ENCODE data around the gene GIMAP4.
"Not testable (repeated sequence)": the region's sequence is repeated elsewhere in the genome, so short reads cannot be mapped to it uniquely, and the experiment has no call there.

The GIMAP4 gene

GRCh38 chr7:150580638-150581394 is 13.6 kb downstream of the GIMAP4 start:
- no peak for DNase-seq (ENCODE audit: low read depth, low spot score)

GRCh38 chr7:150585199-150585598 is 18.0 kb downstream of the GIMAP4 start:
- no peak for DNase-seq (ENCODE audit: low read depth, low spot score)

GRCh38 chr7:150586068-150586784 is 19.0 kb downstream of the GIMAP4 start:
- no peak for DNase-seq (ENCODE audit: low read depth, low spot score)

DNA sequence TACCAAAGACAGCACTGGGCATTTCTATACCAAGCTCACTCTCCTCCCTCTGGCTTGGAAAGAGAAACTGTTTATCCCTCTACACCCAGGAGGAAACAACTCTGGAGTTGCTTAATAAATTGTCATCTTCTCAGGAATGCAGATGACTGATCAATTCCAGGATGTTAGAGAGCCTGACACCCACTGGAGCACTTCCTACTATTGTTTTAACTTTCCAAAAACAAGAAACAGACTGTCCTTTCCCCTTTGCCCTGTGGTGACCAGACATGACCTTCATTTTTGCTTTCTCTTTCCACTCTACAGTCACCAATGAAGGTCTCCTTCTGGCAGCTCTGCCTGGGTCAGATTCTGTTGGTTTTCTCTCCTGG is 19.6 kb downstream of the GIMAP4 start:
- DNase-seq (ENCODE audit: low read depth, low spot score): no peak

GRCh38 chr7:150587551-150587950 is 20.4 kb downstream of the GIMAP4 start:
- DNase-seq (ENCODE audit: low read depth, low spot score): no peak

GRCh38 chr7:150594805-150595204 is 27.6 kb downstream of the GIMAP4 start:
- DNase-seq (ENCODE audit: low read depth, low spot score): no peak

GRCh38 chr7:150595361-150595760 is 28.2 kb downstream of the GIMAP4 start:
- DNase-seq (ENCODE audit: low read depth, low spot score): no peak

GRCh38 chr7:150603600-150603999 is 36.4 kb downstream of the GIMAP4 start:
- not testable (repeated sequence) for DNase-seq (ENCODE audit: low read depth, low spot score)

DNA sequence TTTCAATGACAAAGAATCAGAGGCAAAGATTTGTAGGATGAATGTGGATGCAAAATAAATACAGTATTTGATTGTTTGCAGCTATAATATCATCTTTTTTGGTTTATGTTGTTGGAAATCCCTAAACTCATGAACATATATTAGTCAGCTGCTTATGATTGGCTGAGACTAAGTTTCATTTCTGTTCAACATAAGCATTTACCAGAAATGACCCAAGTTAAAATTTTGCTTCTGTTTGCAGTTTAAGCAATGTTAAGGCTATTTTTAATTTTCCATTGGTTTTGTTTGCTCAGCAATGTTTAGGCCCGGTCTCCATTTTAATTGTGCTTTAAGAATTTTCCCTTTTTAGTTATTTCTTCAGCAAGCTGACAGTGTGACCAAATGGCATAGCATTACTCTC is 43.0 kb downstream of the GIMAP4 start:
- DNase-seq (ENCODE audit: low read depth, low spot score): no peak

- no peak for DNase-seq (ENCODE audit: low read depth, low spot score)
Observed at GRCh38 chr7:150612925-150613324, 45.7 kb downstream of the GIMAP4 start.

DNA sequence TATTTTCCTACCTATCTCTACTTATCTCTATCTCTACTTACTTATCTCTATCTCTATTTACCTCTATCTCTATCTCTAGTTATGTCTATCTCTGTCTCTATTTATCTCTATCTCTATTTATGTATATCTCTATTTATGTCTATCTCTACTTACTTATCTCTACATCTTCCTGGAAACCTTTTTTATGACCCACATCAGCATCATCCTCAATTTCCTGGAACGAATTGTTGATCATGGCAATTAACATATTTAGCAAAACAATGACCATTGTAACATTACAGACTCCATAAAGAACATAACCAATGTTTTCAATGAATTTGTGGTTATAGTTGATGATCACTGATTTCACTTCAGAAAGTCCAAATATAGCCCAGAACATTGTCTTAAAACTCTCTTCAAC is 46.7 kb downstream of the GIMAP4 start:
- DNase-seq (ENCODE audit: low read depth, low spot score): no peak

DNA sequence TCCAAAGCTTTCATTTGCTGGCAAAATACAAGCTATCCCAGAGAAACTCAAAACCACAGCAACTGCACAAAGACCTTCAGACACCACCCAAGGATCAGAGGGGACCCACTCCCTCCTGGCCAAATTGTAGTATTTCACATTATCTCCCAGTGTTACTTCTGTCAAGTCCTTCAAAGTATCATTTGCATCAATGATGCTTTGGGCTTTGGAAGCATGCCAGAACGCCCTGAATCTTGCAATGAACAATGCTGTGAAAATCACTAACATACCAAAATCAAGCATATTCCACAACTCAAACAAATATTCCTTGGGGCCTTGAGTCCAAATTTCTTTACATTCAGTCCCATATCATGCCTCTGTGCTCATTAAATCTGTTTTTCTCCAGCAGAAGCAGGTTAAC is 47.2 kb downstream of the GIMAP4 start:
- DNase-seq (ENCODE audit: low read depth, low spot score): not testable (repeated sequence)

DNA sequence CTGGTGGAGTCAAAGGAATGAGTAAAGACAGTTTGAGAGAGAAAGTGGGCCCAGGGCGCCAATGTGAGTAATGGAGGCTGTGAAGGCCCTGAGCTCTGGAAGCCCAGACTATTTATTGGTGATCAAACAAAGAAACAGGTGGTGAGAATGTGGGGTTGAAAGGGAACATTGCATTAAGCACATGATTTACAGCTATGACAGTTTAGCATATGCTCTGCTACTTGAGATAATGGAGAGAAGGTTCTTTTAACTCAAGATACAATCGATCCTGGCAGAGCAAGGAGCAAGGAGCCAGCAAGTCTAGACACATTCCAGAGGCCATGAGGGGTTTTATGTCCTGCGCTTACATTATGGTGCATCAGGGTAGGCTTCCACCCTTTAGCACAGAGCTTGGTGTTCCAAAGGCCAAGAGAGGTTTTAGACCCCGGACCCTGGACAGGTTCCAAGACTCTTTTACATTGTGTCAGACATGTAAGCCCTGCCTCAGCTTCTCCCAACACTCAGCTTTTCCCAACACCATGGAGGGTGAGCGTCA is 48.1 kb downstream of the GIMAP4 start:
- DNase-seq (ENCODE audit: low read depth, low spot score): not testable (repeated sequence)

- DNase-seq (ENCODE audit: low read depth, low spot score): no peak
Observed at GRCh38 chr7:150620061-150620460, 52.9 kb downstream of the GIMAP4 start.

GRCh38 chr7:150620617-150621371 is 53.6 kb downstream of the GIMAP4 start:
- no peak for DNase-seq (ENCODE audit: low read depth, low spot score)

- no peak for DNase-seq (ENCODE audit: low read depth, low spot score)
Observed at GRCh38 chr7:150621376-150621775, 54.2 kb downstream of the GIMAP4 start.

All from activated CD4-positive, CD25-positive, alpha-beta regulatory T cell treated with anti-CD3 and anti-CD28 coated beads, Interleukin-2, amount 50 U/mL, for 16 hours (primary cell).